GM13977 (cell line): Measurements from ENCODE around the gene ATP4A.
"Not testable (repeated sequence)": the region's sequence is repeated elsewhere in the genome, so short reads cannot be mapped to it uniquely, and the experiment has no call there.

Experiments
- DNase-seq: peaks from one replicate; pipeline ENCODE4 v3.0.0; 2012; ENCODE audit warnings: low spot score
- CTCF ChIP-seq: IDR thresholded peaks from 2 replicates; pipeline ENCODE4 v1.5.1; 2012; ENCODE audit warnings: mild to moderate bottlenecking, control low read depth; ENCODE audit not compliant: insufficient read depth; ENCODE audit errors: extremely low read depth, missing control alignments
- in situ Hi-C: fragments of 300-500 bp; cut with MboI; formaldehyde crosslinking; loops from one replicate; pipeline ENCODE4 v1.12.0; 2022; ENCODE audit warnings: low sequenced_read_pairs, low pct_unique_long_range_greater_than_20kb, mixed read lengths, inconsistent platforms; ENCODE audit not compliant: unreplicated experiment

The ATP4A gene

GRCh38 chr19:35601971-35602370, 38.5 kb upstream of the ATP4A start:
- DNase-seq = no peak
- in situ Hi-C loops = no loop called here
- TF ChIP-seq CTCF = no peak

- TF ChIP-seq CTCF = no peak
Measured at GRCh38 chr19:35596366-35596999, 33.0 kb upstream of the ATP4A start.

GRCh38 chr19:35595928-35596327, 32.5 kb upstream of the ATP4A start:
- no peak for DNase-seq
- no peak for TF ChIP-seq CTCF
- in situ Hi-C loops = no loop called here

More at GRCh38 chr19:35596366-35596999, 33.0 kb upstream of the ATP4A start:
- in situ Hi-C loops = no loop called here
- DNase-seq = peak; percentile 82

GRCh38 chr19:35595026-35595425, 31.6 kb upstream of the ATP4A start:
- in situ Hi-C loops, DNase-seq: not testable (repeated sequence)

GRCh38 chr19:35592226-35592625, 28.8 kb upstream of the ATP4A start:
- TF ChIP-seq CTCF = peak; percentile 71
- DNase-seq = peak; percentile 72
- in situ Hi-C loops = no loop called here

- TF ChIP-seq CTCF = no peak
- no peak for DNase-seq
- in situ Hi-C loops = no loop called here
Measured at GRCh38 chr19:35590875-35591274, 27.4 kb upstream of the ATP4A start.

GRCh38 chr19:35587321-35587720, 23.9 kb upstream of the ATP4A start:
- no peak for TF ChIP-seq CTCF
- in situ Hi-C loops = no loop called here
- no peak for DNase-seq
